ENCODE data around the gene RTTN. TPM values are rescaled to one million over a fixed set of nuclear protein-coding genes. Genes with fewer than 3 reads are reported as not detected.

The RTTN gene
- total and polyA plus RNA-seq, 9 of the 15 experiments (the other 6 are each of a cell fraction or from before 2014, with no cell fraction given): 3.1 to 18.3 (median 10.6) TPM

DNA sequence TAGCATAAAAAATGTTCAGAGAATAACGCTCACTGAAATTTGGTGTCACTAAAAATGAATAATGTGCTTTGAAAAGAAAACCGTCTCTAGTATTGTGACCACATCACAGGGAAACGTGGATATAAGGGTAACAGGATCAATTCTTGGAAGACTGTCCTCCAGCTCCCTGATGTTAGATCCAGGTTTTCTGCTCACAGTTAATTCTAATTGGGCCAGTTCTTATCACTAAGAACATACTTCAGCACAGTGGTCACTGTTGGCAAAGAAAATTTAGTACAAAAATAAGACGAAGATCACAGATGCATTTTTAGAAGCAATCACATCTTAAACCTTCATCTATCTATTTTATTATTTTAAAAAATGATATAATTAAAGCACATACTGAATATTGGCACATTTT is 200.8 kb downstream of the RTTN start:
- Histone ChIP-seq H3K9me3 (replicated peaks; ENCODE audit: control insufficient read depth, insufficient read depth, low read depth, low read length) (no peaks in the 10 kb centered on the region), H3K36me3 (ENCODE audit: control insufficient read depth, insufficient read depth, low read length) (no peaks in the 10 kb centered on the region), H4K20me1 (replicated peaks; ENCODE audit: control insufficient read depth, insufficient read depth, low read length) (no peaks in the 10 kb centered on the region), H2AFZ (ENCODE audit: low read depth, low read length) (0 out of 2 replicates have a peak overlapping the region, but pooled peaks have one; percentile 44), H3K4me1 (replicated peaks in 1 of 2; ENCODE audit: control insufficient read depth in 2 of 2, insufficient read depth in 2 of 2, low read length in 2 of 2) (no peaks in the 10 kb centered on the region; a peak in 1 of 5 replicates), H3K4me2 (ENCODE audit: insufficient read depth, low read length) (no peak overlapping the region), H3K4me3 (no peak overlapping the region), H3K9ac (ENCODE audit: insufficient read depth in 1 of 2, low read depth in 2 of 2, low read length in 2 of 2) (no peak overlapping the region), H3K27ac (ENCODE audit: extremely low read depth, low read depth, low read length) (no peak overlapping the region), H3K9me1 (ENCODE audit: control insufficient read depth, insufficient read depth, low read length) (no peaks in the 10 kb centered on the region), H3K27me3 (ENCODE audit: control insufficient read depth in 2 of 2, insufficient read depth in 2 of 2, low read length in 2 of 2) (no peaks in the 10 kb centered on the region), H3K79me2 (ENCODE audit: control insufficient read depth, insufficient read depth, low read length) (no peaks in the 10 kb centered on the region)
- in situ Hi-C loops (cut with MboI) (no loop called here), intact Hi-C loops (cut with micrococcal nuclease) (no loop called here)
- ATAC-seq (no peak), FAIRE-seq (no peak), DNase-seq (ENCODE audit: extremely low read depth in 1 of 4, low spot score in 3 of 4) (no peak)
- TF ChIP-seq TGIF2 (CRISPR knock-in tag; IDR thresholded peaks at IDR 0.05) (no peak), PRPF4 (IDR thresholded peaks at IDR 0.05; ENCODE audit: insufficient read depth, low read depth, low read length, poor library complexity, severe bottlenecking) (no peak), ZBTB1 (CRISPR knock-in tag; IDR thresholded peaks at IDR 0.05; ENCODE audit: borderline replicate concordance, low read depth) (no peak), HIVEP1 (CRISPR knock-in tag; IDR thresholded peaks at IDR 0.05) (no peak), CBX1 (IDR thresholded peaks at IDR 0.05; ENCODE audit: low read depth) (no peak), ZNF133 (CRISPR knock-in tag; IDR thresholded peaks at IDR 0.05) (no peak), HEY1 (CRISPR knock-in tag; IDR thresholded peaks at IDR 0.05; ENCODE audit: borderline replicate concordance) (no peak), ZNF311 (CRISPR knock-in tag; IDR thresholded peaks at IDR 0.05) (no peak), CCNT2 (IDR thresholded peaks at IDR 0.05; ENCODE audit: borderline replicate concordance, extremely low read depth, insufficient read length, low read depth, low read length) (no peak), EWSR1 (IDR thresholded peaks at IDR 0.05; ENCODE audit: borderline replicate concordance, low read depth, partially characterized antibody) (no peak), ZNF584 (CRISPR knock-in tag; IDR thresholded peaks at IDR 0.05; ENCODE audit: low read depth) (no peak), KAT8 (IDR thresholded peaks at IDR 0.05; ENCODE audit: low read depth) (no peak), GATAD2A (IDR thresholded peaks at IDR 0.05) (no peak)
- TF ChIP-seq, protein P1, sequence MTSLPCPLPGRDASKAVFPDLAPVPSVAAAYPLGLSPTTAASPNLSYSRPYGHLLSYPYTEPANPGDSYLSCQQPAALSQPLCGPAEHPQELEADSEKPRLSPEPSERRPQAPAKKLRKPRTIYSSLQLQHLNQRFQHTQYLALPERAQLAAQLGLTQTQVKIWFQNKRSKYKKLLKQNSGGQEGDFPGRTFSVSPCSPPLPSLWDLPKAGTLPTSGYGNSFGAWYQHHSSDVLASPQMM (CRISPR knock-in tag; IDR thresholded peaks at IDR 0.05): no peak
- BruUV-seq (replicated peaks): no TSS peak
- ChIA-PET POLR2A (interaction anchor here (2.4 kb wide), 1 partner anchor 16 kb away, joined by 6 read pairs; no protein-coding TSS in a partner anchor), CTCF (ENCODE audit: low intra/inter-chr PET ratio) (no interaction called here)
- 38% methylated on average over 4 of the region's 4 CpGs for WGBS (ENCODE audit: insufficient coverage, low coverage, missing lambda C conversion rate)
